CD14-positive monocyte (primary cell): Measurements from ENCODE around the gene DLG1. TPM values are rescaled to one million over a fixed set of nuclear protein-coding genes. Genes with fewer than 3 reads are reported as not detected.

ENCODE experiments used
- DNase-seq, 3 donors: peaks; one replicate each; pipeline ENCODE4 v3.0.0-alpha.2; 2011 to 2022
- H2AFZ ChIP-seq: 2 replicates; pipeline ENCODE4 v1.6.0; 2012; ENCODE audit warnings: mild to moderate bottlenecking, low read depth, low read length, inconsistent platforms; ENCODE audit not compliant: insufficient read depth, poor library complexity, severe bottlenecking
- H3K27ac ChIP-seq, 2 donors: 1 replicate in 1 of 2; 2 replicates in 1 of 2; pipeline ENCODE4 v1.5.1; 2012 to 2013; ENCODE audit warnings: low read length in 2 of 2, control low read depth in 1 of 2, inconsistent platforms in 1 of 2, low read depth in 1 of 2, mild to moderate bottlenecking in 1 of 2
- H3K27me3 ChIP-seq, 2 donors: one replicate each; pipeline versions ENCODE4 v1.6.0 to v1.6.1; 2011 to 2013; ENCODE audit warnings: low read length in 2 of 2; ENCODE audit not compliant: control insufficient read depth in 2 of 2, insufficient read depth in 2 of 2
- H3K36me3 ChIP-seq, 2 donors: replicated peaks in 1 of 2; 1 replicate in 1 of 2; 2 replicates in 1 of 2; pipeline versions ENCODE4 v1.5.1 to v1.6.1; 2012 to 2013; ENCODE audit warnings: low read length in 2 of 2, control low read depth in 1 of 2, inconsistent platforms in 1 of 2, mild to moderate bottlenecking in 1 of 2; ENCODE audit not compliant: insufficient read depth in 2 of 2, control insufficient read depth in 1 of 2
- H3K4me1 ChIP-seq, 2 donors: 1 replicate in 1 of 2; 2 replicates in 1 of 2; pipeline versions ENCODE4 v1.5.1 to v1.6.1; 2012 to 2013; ENCODE audit warnings: low read length in 2 of 2, control low read depth in 1 of 2, inconsistent platforms in 1 of 2, mild to moderate bottlenecking in 1 of 2, moderate library complexity in 1 of 2; ENCODE audit not compliant: insufficient read depth in 2 of 2, control insufficient read depth in 1 of 2
- H3K4me2 ChIP-seq: replicated peaks from 2 replicates; pipeline ENCODE3; 2012; ENCODE audit warnings: low read length, moderate library complexity, mild to moderate bottlenecking; ENCODE audit not compliant: poor library complexity, severe bottlenecking; ENCODE audit errors: extremely low read depth
- H3K4me3 ChIP-seq, 3 experiments: fragments of 200-600 bp in 1 of 3; sonication (generic) in 1 of 3; replicated peaks in 1 of 3; 1 replicate in 2 of 3; 2 replicates in 1 of 3; pipeline ENCODE4 v1.5.1; 2011 to 2013; ENCODE audit warnings: low read length in 3 of 3, mild to moderate bottlenecking in 3 of 3, control low read depth in 2 of 3, low read depth in 2 of 3, inconsistent platforms in 1 of 3, moderate library complexity in 1 of 3
- H3K79me2 ChIP-seq: 2 replicates; pipeline ENCODE4 v1.6.0; 2012; ENCODE audit warnings: mild to moderate bottlenecking, control low read depth, inconsistent platforms, low read length, moderate library complexity; ENCODE audit not compliant: insufficient read depth
- H3K9ac ChIP-seq: 2 replicates; pipeline ENCODE4 v1.6.0; 2017; ENCODE audit warnings: low read length, mild to moderate bottlenecking; ENCODE audit not compliant: insufficient read depth, poor library complexity, severe bottlenecking
- H3K9me3 ChIP-seq, 2 donors: replicated peaks in 1 of 2; 1 replicate in 1 of 2; 2 replicates in 1 of 2; pipeline versions ENCODE4 v1.5.1 to v1.6.1; 2012 to 2013; ENCODE audit warnings: low read length in 2 of 2, control low read depth in 1 of 2; ENCODE audit not compliant: control insufficient read depth in 1 of 2, insufficient read depth in 1 of 2
- H4K20me1 ChIP-seq: 2 replicates; pipeline ENCODE4 v1.6.0; 2012; ENCODE audit warnings: mild to moderate bottlenecking, low read length, control low read depth, moderate library complexity; ENCODE audit not compliant: insufficient read depth
- H3K27ac Mint-ChIP-seq, 7 donors: one replicate each; pipeline ENCODE4 v1.8.0; 2020; ENCODE audit warnings: mild to moderate bottlenecking in 7 of 7, mixed read lengths in 7 of 7, moderate library complexity in 6 of 7, inconsistent platforms in 2 of 7
- H3K27me3 Mint-ChIP-seq, 3 donors: one replicate each; pipeline ENCODE4 v1.8.0; 2021 to 2022; ENCODE audit warnings: low read depth in 3 of 3, mild to moderate bottlenecking in 3 of 3, mixed read lengths in 3 of 3, moderate library complexity in 3 of 3, inconsistent platforms in 1 of 3
- H3K36me3 Mint-ChIP-seq, 2 donors: one replicate each; pipeline ENCODE4 v1.8.0; 2020; ENCODE audit warnings: mixed read lengths in 2 of 2, inconsistent platforms in 1 of 2, mild to moderate bottlenecking in 1 of 2
- H3K4me1 Mint-ChIP-seq: one replicate; pipeline ENCODE4 v1.8.0; 2020; ENCODE audit warnings: mild to moderate bottlenecking, mixed read lengths
- H3K4me3 Mint-ChIP-seq, 2 donors: one replicate each; pipeline ENCODE4 v1.8.0; 2020; ENCODE audit warnings: mild to moderate bottlenecking in 2 of 2, mixed read lengths in 2 of 2, moderate library complexity in 1 of 2
- H3K9me3 Mint-ChIP-seq, 7 donors: one replicate each; pipeline ENCODE4 v1.8.0; 2020 to 2022; ENCODE audit warnings: mixed read lengths in 7 of 7, mild to moderate bottlenecking in 6 of 7, moderate library complexity in 6 of 7, inconsistent platforms in 2 of 7
- WGBS: methylation state at CpG from one replicate; pipeline ENCODE4 v1.1.5; 2013; ENCODE audit warnings: missing lambda C conversion rate; ENCODE audit not compliant: insufficient coverage; 5-methylcytosine and 5-hydroxymethylcytosine counted together
- intact Hi-C, 2 donors: fragments of 100-400 bp; cut with micrococcal nuclease; formaldehyde crosslinking; loops; one replicate each; pipeline versions ENCODE4 v1.15.0 to v1.15.1; 2023
- polyA plus RNA-seq, 3 donors: library from polyadenylated mRNA; depleted of rRNA in 1 of 3; unstranded in 2 of 3; stranded (reverse) in 1 of 3; fragments of 300-500 nt in 2 of 3; fragments of >200 nt in 1 of 3; fragmentation: Illumina TruSeq in 2 of 3; gene quantifications; 1 replicate in 2 of 3; 2 replicates in 1 of 3; pipeline ENCODE4 v1.2.3, GENCODE V29; 2012 to 2021
- TF ChIP-seq, protein P1 (sequence below): fragments of 200-600 bp; IDR thresholded peaks from one replicate; pipeline ENCODE4 v1.8.0; 2022; ENCODE audit warnings: antibody characterized with exemption, mild to moderate bottlenecking

Gene DLG1
- polyA plus RNA-seq, 3 donors = 6.5 to 21.9 (median 10.2) TPM

GRCh38 chr3:197237897-197238296, 60.5 kb downstream of the DLG1 start:
- H3K4me3 Mint-ChIP-seq = no peak overlapping the region
- intact Hi-C loops = no loop called here

GRCh38 chr3:197236362-197236761, 62.0 kb downstream of the DLG1 start:
- no peak overlapping the region for H3K4me3 Mint-ChIP-seq
- no peak overlapping the region for H3K9ac ChIP-seq
- peaks cover 0 to 1% (median 0%) of the 10 kb centered on the region in 3 donors for H3K27me3 Mint-ChIP-seq
- H3K27ac Mint-ChIP-seq = peak overlapping the region in 1 of 7 donors; percentile 24
- peaks cover 25% of the 10 kb centered on the region for H4K20me1 ChIP-seq
- H3K4me3 ChIP-seq = no peak overlapping the region
- H3K27me3 ChIP-seq = no peaks in the 10 kb centered on the region
- H3K4me1 Mint-ChIP-seq = peaks cover 9% of the 10 kb centered on the region
- H3K9me3 Mint-ChIP-seq = peaks cover 3 to 18% (median 10%) of the 10 kb centered on the region in 7 donors
- H3K9me3 ChIP-seq = peaks cover 8 to 11% of the 10 kb centered on the region in 2 donors
- peaks cover 28 to 30% of the 10 kb centered on the region in 2 donors for H3K36me3 Mint-ChIP-seq
- peaks cover 0 to 16% of the 10 kb centered on the region in 2 donors for H3K36me3 ChIP-seq
- peaks cover 70% of the 10 kb centered on the region for H3K79me2 ChIP-seq
- WGBS = no CpG with 5 or more reads among the region's 4 CpGs
- no peak overlapping the region for H3K4me2 ChIP-seq
- DNase-seq = no peak
- intact Hi-C loops = no loop called here
- no peaks in the 10 kb centered on the region for H3K4me1 ChIP-seq
- H3K27ac ChIP-seq = no peak overlapping the region
- TF ChIP-seq, protein P1, sequence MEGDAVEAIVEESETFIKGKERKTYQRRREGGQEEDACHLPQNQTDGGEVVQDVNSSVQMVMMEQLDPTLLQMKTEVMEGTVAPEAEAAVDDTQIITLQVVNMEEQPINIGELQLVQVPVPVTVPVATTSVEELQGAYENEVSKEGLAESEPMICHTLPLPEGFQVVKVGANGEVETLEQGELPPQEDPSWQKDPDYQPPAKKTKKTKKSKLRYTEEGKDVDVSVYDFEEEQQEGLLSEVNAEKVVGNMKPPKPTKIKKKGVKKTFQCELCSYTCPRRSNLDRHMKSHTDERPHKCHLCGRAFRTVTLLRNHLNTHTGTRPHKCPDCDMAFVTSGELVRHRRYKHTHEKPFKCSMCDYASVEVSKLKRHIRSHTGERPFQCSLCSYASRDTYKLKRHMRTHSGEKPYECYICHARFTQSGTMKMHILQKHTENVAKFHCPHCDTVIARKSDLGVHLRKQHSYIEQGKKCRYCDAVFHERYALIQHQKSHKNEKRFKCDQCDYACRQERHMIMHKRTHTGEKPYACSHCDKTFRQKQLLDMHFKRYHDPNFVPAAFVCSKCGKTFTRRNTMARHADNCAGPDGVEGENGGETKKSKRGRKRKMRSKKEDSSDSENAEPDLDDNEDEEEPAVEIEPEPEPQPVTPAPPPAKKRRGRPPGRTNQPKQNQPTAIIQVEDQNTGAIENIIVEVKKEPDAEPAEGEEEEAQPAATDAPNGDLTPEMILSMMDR = no peak
- no peak overlapping the region for H2AFZ ChIP-seq

More at GRCh38 chr3:197237897-197238296, 60.5 kb downstream of the DLG1 start:
- Histone ChIP-seq H4K20me1 (peaks cover 18% of the 10 kb centered on the region), H3K27ac (no peak overlapping the region), H3K27me3 (no peaks in the 10 kb centered on the region), H3K36me3 (peaks cover 0 to 25% of the 10 kb centered on the region in 2 donors), H3K4me2 (no peak overlapping the region), H3K4me1 (no peaks in the 10 kb centered on the region), H3K9ac (no peak overlapping the region), H3K9me3 (peaks cover 12 to 25% of the 10 kb centered on the region in 2 donors), H3K4me3 (no peak overlapping the region), H2AFZ (no peak overlapping the region), H3K79me2 (peaks cover 74% of the 10 kb centered on the region)
- WGBS = 100% methylated on average over 3 of the region's 4 CpGs
- TF ChIP-seq, protein P1 = no peak
- Mint-ChIP-seq H3K27me3 (peaks cover 0 to 1% (median 0%) of the 10 kb centered on the region in 3 donors), H3K9me3 (peaks cover 17 to 31% (median 22%) of the 10 kb centered on the region in 7 donors), H3K27ac (no peak overlapping the region), H3K4me1 (peaks cover 9% of the 10 kb centered on the region), H3K36me3 (peaks cover 27 to 39% of the 10 kb centered on the region in 2 donors)
- no peak for DNase-seq
